Measurements from ENCODE around the gene EIF4ENIF1.
A peak's percentile ranks its signal among the peaks of the same experiment; 100 is the strongest.
"Not testable (repeated sequence)": the region's sequence is repeated elsewhere in the genome, so short reads cannot be mapped to it uniquely, and the experiment has no call there.

The EIF4ENIF1 gene

GRCh38 chr22:31431950-31432349 is 57.7 kb downstream of the EIF4ENIF1 start:
- no peak overlapping the region for H3K4me3 ChIP-seq (replicated peaks in 1 of 2; ENCODE audit: low read depth in 2 of 2, low read length in 2 of 2)
- DNase-seq (ENCODE audit: low read depth in 2 of 2), result no peak
- TF ChIP-seq CTCF (IDR thresholded peaks at IDR 0.05; ENCODE audit: low read depth, low read length), result no peak

- DNase-seq (ENCODE audit: low read depth in 2 of 2), result peak in 1 of 2 donors; percentile 16
- H3K4me3 ChIP-seq (replicated peaks in 1 of 2; ENCODE audit: low read depth in 2 of 2, low read length in 2 of 2), result no peak overlapping the region
- TF ChIP-seq CTCF (IDR thresholded peaks at IDR 0.05; ENCODE audit: low read depth, low read length), result no peak
Measured at GRCh38 chr22:31425331-31426050, 64.2 kb downstream of the EIF4ENIF1 start.

GRCh38 chr22:31402350-31402749 is 87.3 kb downstream of the EIF4ENIF1 start:
- H3K4me3 ChIP-seq (replicated peaks in 1 of 2; ENCODE audit: low read depth in 2 of 2, low read length in 2 of 2); DNase-seq (ENCODE audit: low read depth in 2 of 2): not testable (repeated sequence)

GRCh38 chr22:31400023-31400397 is 89.6 kb downstream of the EIF4ENIF1 start:
- H3K4me3 ChIP-seq (replicated peaks in 1 of 2; ENCODE audit: low read depth in 2 of 2, low read length in 2 of 2), result peak overlapping the region; percentile 88 to 96
- peak; percentile 22 to 27 for DNase-seq (ENCODE audit: low read depth in 2 of 2)
- TF ChIP-seq CTCF (IDR thresholded peaks at IDR 0.05; ENCODE audit: low read depth, low read length), result no peak

- no peak for TF ChIP-seq CTCF (IDR thresholded peaks at IDR 0.05; ENCODE audit: low read depth, low read length)
- H3K4me3 ChIP-seq (replicated peaks in 1 of 2; ENCODE audit: low read depth in 2 of 2, low read length in 2 of 2), result peak within 1 kb of the TSS; percentile 88 to 96
- peak; percentile 95 to 97 for DNase-seq (ENCODE audit: low read depth in 2 of 2)
Measured at GRCh38 chr22:31399211-31400022, 90.2 kb downstream of the EIF4ENIF1 start, which contains the start of gene DRG1. DRG1 (plus strand) TSS chr22:31399604; CDS start chr22:31399684, 80 bp downstream.

- no peak overlapping the region for H3K4me3 ChIP-seq (replicated peaks in 1 of 2; ENCODE audit: low read depth in 2 of 2, low read length in 2 of 2)
- no peak for TF ChIP-seq CTCF (IDR thresholded peaks at IDR 0.05; ENCODE audit: low read depth, low read length)
- DNase-seq (ENCODE audit: low read depth in 2 of 2), result no peak
Measured at GRCh38 chr22:31398231-31398630, 91.4 kb downstream of the EIF4ENIF1 start.

GRCh38 chr22:31394326-31394725 is 95.3 kb downstream of the EIF4ENIF1 start:
- no peak for TF ChIP-seq CTCF (IDR thresholded peaks at IDR 0.05; ENCODE audit: low read depth, low read length)
- peak in 1 of 2 donors; percentile 8 for DNase-seq (ENCODE audit: low read depth in 2 of 2)
- no peak overlapping the region for H3K4me3 ChIP-seq (replicated peaks in 1 of 2; ENCODE audit: low read depth in 2 of 2, low read length in 2 of 2)

Data from cardiac fibroblast (primary cell).